H1 (cell line): Measurements from ENCODE around the gene ACHE. TPM values are rescaled to one million over a fixed set of nuclear protein-coding genes. Genes with fewer than 3 reads are reported as not detected.

Source experiments
- CTCF ChIA-PET: fragments of 300-600 bp; sonication (Branson Sonifier 250); formaldehyde crosslinking; loops from one replicate; lab custom pipeline; 2021; ENCODE audit not compliant: partially characterized antibody; lab: Charles Lee
- POLR2A ChIA-PET: fragments of 300-600 bp; sonication (Branson Sonifier 250); formaldehyde crosslinking; loops from one replicate; lab custom pipeline; 2021; ENCODE audit warnings: inconsistent platforms; ENCODE audit not compliant: partially characterized antibody; lab: Charles Lee
- DNase-seq, 2 experiments: peaks; one replicate each; pipeline versions ENCODE4 v3.0.0 to v3.0.0-alpha.2; 2010 to 2022; ENCODE audit warnings: low spot score in 2 of 2, low read depth in 1 of 2, mixed read lengths in 1 of 2
- FAIRE-seq: peaks from 2 replicates; lab custom pipeline; 2011; peaks lifted over from hg19 to GRCh38; lab: Jason Lieb, UNC
- H2AFZ ChIP-seq: 2 replicates; pipeline ENCODE4 v1.8.1; 2012; ENCODE audit warnings: low read length, inconsistent platforms
- H2AK5ac ChIP-seq: 2 replicates; pipeline ENCODE4 v1.6.1; 2013; ENCODE audit warnings: low read depth, low read length
- H2BK120ac ChIP-seq: replicated peaks from 2 replicates; pipeline ENCODE3; 2013; ENCODE audit warnings: low read depth, low read length, inconsistent platforms
- H2BK12ac ChIP-seq: 2 replicates; pipeline ENCODE4 v1.6.1; 2013; ENCODE audit warnings: low read depth, low read length
- H2BK15ac ChIP-seq: 2 replicates; pipeline ENCODE4 v1.6.1; 2013; ENCODE audit warnings: low read length
- H2BK20ac ChIP-seq: 2 replicates; pipeline ENCODE4 v1.6.1; 2013; ENCODE audit warnings: low read length
- H2BK5ac ChIP-seq: 2 replicates; pipeline ENCODE4 v1.6.1; 2013; ENCODE audit warnings: low read depth, low read length
- H3K14ac ChIP-seq: 2 replicates; pipeline ENCODE4 v1.6.1; 2013; ENCODE audit warnings: inconsistent platforms; ENCODE audit not compliant: insufficient read length
- H3K18ac ChIP-seq: 2 replicates; pipeline ENCODE4 v1.6.1; 2013; ENCODE audit warnings: low read length; ENCODE audit errors: extremely low read depth
- H3K23ac ChIP-seq: 2 replicates; pipeline ENCODE4 v1.6.1; 2013; ENCODE audit warnings: inconsistent platforms; ENCODE audit not compliant: insufficient read length
- H3K23me2 ChIP-seq: 2 replicates; pipeline ENCODE4 v1.6.1; 2013; ENCODE audit warnings: low read depth, low read length
- H3K27ac ChIP-seq: 2 replicates; pipeline ENCODE4 v1.6.1; 2011; ENCODE audit warnings: low read depth, low read length, inconsistent platforms
- H3K27me3 ChIP-seq, 4 experiments: replicated peaks in 1 of 4; 1 replicate in 1 of 4; 2 replicates in 3 of 4; pipeline versions ENCODE4 v1.6.1 to v1.8.1; 2011 to 2013; ENCODE audit warnings: low read length in 3 of 4, mild to moderate bottlenecking in 3 of 4, inconsistent platforms in 2 of 4, mixed read lengths in 2 of 4, moderate library complexity in 1 of 4; ENCODE audit not compliant: control insufficient read depth in 3 of 4, insufficient read depth in 3 of 4; ENCODE audit errors: extremely low read depth in 1 of 4
- H3K36me3 ChIP-seq, 4 experiments: 2 replicates each; pipeline versions ENCODE4 v1.6.1 to v1.8.1; 2011 to 2013; ENCODE audit warnings: mild to moderate bottlenecking in 4 of 4, low read length in 3 of 4, moderate library complexity in 2 of 4, control low read depth in 1 of 4, inconsistent platforms in 1 of 4; ENCODE audit not compliant: insufficient read depth in 4 of 4, control insufficient read depth in 2 of 4
- H3K4ac ChIP-seq: replicated peaks from 2 replicates; pipeline ENCODE3; 2013; ENCODE audit warnings: low read length, low read depth, mixed read lengths, inconsistent platforms; ENCODE audit not compliant: insufficient read length
- H3K4me1 ChIP-seq, 4 experiments: replicated peaks in 1 of 4; 1 replicate in 1 of 4; 2 replicates in 3 of 4; pipeline versions ENCODE4 v1.6.1 to v1.8.1; 2011 to 2013; ENCODE audit warnings: low read length in 3 of 4, inconsistent platforms in 2 of 4, mixed read lengths in 1 of 4; ENCODE audit not compliant: insufficient read depth in 4 of 4, control insufficient read depth in 3 of 4
- H3K4me2 ChIP-seq, 2 experiments: 2 replicates each; pipeline versions ENCODE4 v1.6.1 to v1.8.1; 2011 to 2013; ENCODE audit warnings: low read depth in 2 of 2, low read length in 2 of 2, control low read depth in 1 of 2, inconsistent platforms in 1 of 2, mild to moderate bottlenecking in 1 of 2; ENCODE audit not compliant: insufficient read depth in 1 of 2
- H3K4me3 ChIP-seq, 4 experiments: fragments of 200-600, 300-600 bp in 1 of 4; sonication (generic), shearing (Covaris generic), sonication (Bioruptor Twin) in 1 of 4; 2 replicates each; pipeline versions ENCODE4 v1.5.1 to v1.8.1; 2011 to 2016; ENCODE audit warnings: low read length in 4 of 4, low read depth in 3 of 4, control low read depth in 2 of 4, inconsistent platforms in 2 of 4, mild to moderate bottlenecking in 2 of 4, mixed read lengths in 1 of 4, moderate library complexity in 1 of 4; ENCODE audit not compliant: insufficient read depth in 2 of 4; ENCODE audit errors: extremely low read depth in 1 of 4
- H3K56ac ChIP-seq: replicated peaks from 2 replicates; pipeline ENCODE3; 2013; ENCODE audit warnings: low read depth, mild to moderate bottlenecking, mixed read lengths, low read length, inconsistent platforms; ENCODE audit not compliant: insufficient read length
- H3K79me1 ChIP-seq: 2 replicates; pipeline ENCODE4 v1.6.1; 2013; ENCODE audit warnings: low read depth, low read length, control low read depth
- H3K79me2 ChIP-seq, 2 experiments: 2 replicates each; pipeline versions ENCODE4 v1.6.1 to v1.8.1; 2012 to 2013; ENCODE audit warnings: low read length in 2 of 2, mild to moderate bottlenecking in 2 of 2, inconsistent platforms in 1 of 2; ENCODE audit not compliant: insufficient read depth in 2 of 2, control insufficient read depth in 1 of 2
- H3K9ac ChIP-seq, 4 experiments: replicated peaks in 1 of 4; 1 replicate in 1 of 4; 2 replicates in 3 of 4; pipeline versions ENCODE4 v1.6.1 to v1.8.1; 2011 to 2013; ENCODE audit warnings: low read depth in 3 of 4, low read length in 3 of 4, control low read depth in 2 of 4, mild to moderate bottlenecking in 2 of 4, moderate library complexity in 2 of 4, inconsistent platforms in 1 of 4; ENCODE audit errors: extremely low read depth in 1 of 4
- H3K9me3 ChIP-seq, 2 experiments: 2 replicates each; pipeline versions ENCODE4 v1.6.1 to v1.8.1; 2012 to 2013; ENCODE audit warnings: mild to moderate bottlenecking in 2 of 2, moderate library complexity in 2 of 2, control low read depth in 1 of 2, inconsistent platforms in 1 of 2, low read depth in 1 of 2, low read length in 1 of 2, mixed read lengths in 1 of 2; ENCODE audit not compliant: insufficient read depth in 2 of 2
- H4K20me1 ChIP-seq, 2 experiments: replicated peaks in 1 of 2; 2 replicates each; pipeline versions ENCODE3 to v1.8.1; 2011 to 2013; ENCODE audit warnings: inconsistent platforms in 2 of 2, low read length in 2 of 2, mild to moderate bottlenecking in 1 of 2; ENCODE audit not compliant: insufficient read depth in 2 of 2, control insufficient read depth in 1 of 2
- H4K5ac ChIP-seq: 2 replicates; pipeline ENCODE4 v1.6.1; 2013; ENCODE audit warnings: low read length, low read depth, mixed read lengths, inconsistent platforms; ENCODE audit not compliant: insufficient read length
- H4K8ac ChIP-seq: 2 replicates; pipeline ENCODE4 v1.8.0; 2013; ENCODE audit warnings: mild to moderate bottlenecking, moderate library complexity, low read length, inconsistent platforms; ENCODE audit not compliant: insufficient read depth; ENCODE audit errors: extremely low read depth
- H4K91ac ChIP-seq: replicated peaks from 2 replicates; pipeline ENCODE3; 2013; ENCODE audit warnings: low read length, mixed read lengths, inconsistent platforms; ENCODE audit not compliant: insufficient read length
- BACH1 ChIP-seq: IDR thresholded peaks from 2 replicates; pipeline ENCODE4 v1.6.1; 2012; ENCODE audit warnings: low read length, improper control_type of control experiment
- BCL11A ChIP-seq, 2 experiments: IDR thresholded peaks; one replicate each; pipeline ENCODE4 v1.6.1; 2011; ENCODE audit warnings: low read depth in 2 of 2, low read length in 2 of 2, mild to moderate bottlenecking in 2 of 2
- EGR1 ChIP-seq: IDR thresholded peaks from 2 replicates; pipeline ENCODE4 v1.6.1; 2011; ENCODE audit warnings: low read depth, low read length, borderline replicate concordance
- GTF2F1 ChIP-seq: IDR thresholded peaks from 2 replicates; pipeline ENCODE4 v1.6.1; 2012; ENCODE audit warnings: low read depth, low read length, improper control_type of control experiment, borderline replicate concordance
- POLR2A ChIP-seq, 2 experiments: IDR thresholded peaks; 1 replicate in 1 of 2; 2 replicates in 1 of 2; pipeline ENCODE4 v1.6.1; 2011; ENCODE audit warnings: low read depth in 2 of 2, low read length in 2 of 2, mild to moderate bottlenecking in 2 of 2; ENCODE audit errors: control extremely low read depth in 1 of 2
- POLR2AphosphoS5 ChIP-seq: IDR thresholded peaks from 2 replicates; pipeline ENCODE4 v1.6.1; 2011; ENCODE audit warnings: low read depth, low read length
- WGBS, 2 experiments: shearing (Covaris generic) in 1 of 2; methylation state at CpG; one replicate each; pipeline versions ENCODE4 v1.1.6 to v1.1.7; 2013 to 2015; ENCODE audit warnings: low lambda C conversion rate in 2 of 2, mixed read lengths in 2 of 2, inconsistent platforms in 1 of 2, low coverage in 1 of 2, missing lambda C conversion rate in 1 of 2; ENCODE audit not compliant: insufficient replicate concordance in 2 of 2, insufficient coverage in 1 of 2, insufficient read length in 1 of 2; ENCODE audit errors: extremely low coverage in 1 of 2, missing lambda C conversion rate in 1 of 2; 5-methylcytosine and 5-hydroxymethylcytosine counted together
- polyA plus RNA-seq, 7 experiments: library from polyadenylated mRNA; depleted of rRNA in 3 of 7; stranded (reverse) in 5 of 7; unstranded in 2 of 7; fragments of >200 nt in 5 of 7; fragments of 200-250 nt in 2 of 7; gene quantifications; 1 replicate in 5 of 7; 2 replicates in 1 of 7; 4 replicates in 1 of 7; pipeline versions ENCODE4 v1.2.1 to v1.2.3, GENCODE V29; 2011 to 2013; ENCODE audit warnings: missing spikeins in 2 of 7, mixed read lengths in 2 of 7
- total RNA-seq: library from RNA; stranded (reverse); fragmentation: NEBNext Ultra II Directional; extraction: Animal tissue kit (Norgen Biotek cat#: 25700); gene quantifications from 2 replicates; pipeline ENCODE4 v1.2.1, GENCODE V29; 2021

ACHE gene
- total and polyA plus RNA-seq, 2 of the 8 experiments (the other 6 are each of a cell fraction or from before 2014, with no cell fraction given): 1.4 to 4.3 TPM

GRCh38 chr7:100879685-100880261 lies 15.9 kb downstream of the ACHE start:
- POLR2A ChIA-PET: interaction anchor here (0.6 to 15.1 kb wide), 5 partner anchors 7 to 194 kb away, joined by 4 to 313 read pairs (median 8); partner anchors contain the start of genes TRIP6 and UFSP1
- Histone ChIP-seq H3K9me3 (no peaks in the 10 kb centered on the region), H3K23ac (no peak overlapping the region), H3K14ac (no peak overlapping the region), H2BK5ac (no peak overlapping the region), H3K18ac (no peak overlapping the region), H3K4me1 (peaks cover 0 to 5% (median 0%) of the 10 kb centered on the region in 4 experiments; a peak in 1 of 7 replicates), H3K79me1 (peaks cover 8% of the 10 kb centered on the region; the same call in 1 of the 2 replicates), H4K91ac (no peak overlapping the region), H3K79me2 (peaks cover 31 to 74% of the 10 kb centered on the region in 2 experiments), H3K4ac (no peak overlapping the region), H4K8ac (no peak overlapping the region), H3K4me2 (no peak overlapping the region), H4K5ac (no peak overlapping the region), H3K4me3 (no peak overlapping the region), H4K20me1 (peaks cover 18 to 23% of the 10 kb centered on the region in 2 experiments), H2BK120ac (no peak overlapping the region), H2AFZ (no peak overlapping the region), H3K27ac (no peak overlapping the region), H3K9ac (no peak overlapping the region), H3K56ac (no peak overlapping the region), H2BK15ac (no peak overlapping the region), H3K36me3 (peaks cover 33 to 63% (median 42%) of the 10 kb centered on the region in 4 experiments), H3K23me2 (peaks cover 4% of the 10 kb centered on the region), H2BK20ac (no peak overlapping the region), H2AK5ac (no peak overlapping the region), H3K27me3 (no peaks in the 10 kb centered on the region; a peak in 1 of 7 replicates), H2BK12ac (no peak overlapping the region)
- CTCF ChIA-PET: interaction anchor here (0.7 kb wide), 1 partner anchor 411 kb away, joined by 3 read pairs; no protein-coding TSS in a partner anchor
- DNase-seq (no peak), FAIRE-seq (no peak)
- TF ChIP-seq POLR2AphosphoS5 (peak; percentile 19; the same call in 1 of the 2 replicates), GTF2F1 (no peak), EGR1 (no peak), BCL11A (IDR thresholded peaks at IDR 0.05; ENCODE audit: low read depth in 2 of 2, low read length in 2 of 2) (no peak), BACH1 (no peak), POLR2A (IDR thresholded peaks at IDR 0.05; ENCODE audit: control extremely low read depth in 1 of 2, low read depth in 2 of 2, low read length in 2 of 2) (no peak)
- WGBS, 2 experiments: 86% methylated on average over 11 of the region's 11 CpGs; no CpG with 5 or more reads in 1 of the 2 experiments
